Astrocyte of the cerebellum (primary cell): ENCODE data around the gene DCP1A.
A peak's percentile ranks its signal among the peaks of the same experiment; 100 is the strongest.

Source experiments
- DNase-seq: peaks from one replicate; pipeline ENCODE4 v3.0.0-alpha.2; 2011; ENCODE audit warnings: low read depth
- H3K4me3 ChIP-seq: 2 replicates; pipeline ENCODE4 v1.5.1; 2011; ENCODE audit warnings: mild to moderate bottlenecking, low read depth, low read length, moderate library complexity
- CTCF ChIP-seq: IDR thresholded peaks from 2 replicates; pipeline ENCODE4 v1.5.1; 2012; ENCODE audit warnings: low read length, low read depth, moderate library complexity, mild to moderate bottlenecking; ENCODE audit errors: missing control alignments
- in situ Hi-C: cut with HindIII; loops from 2 replicates; pipeline ENCODE4 v1.10.0; 2017; ENCODE audit warnings: low sequenced_read_pairs

DCP1A gene

GRCh38 chr3:53238886-53239285 is 108.5 kb downstream of the DCP1A start:
- in situ Hi-C loops, result no loop called here
- DNase-seq, result no peak
- TF ChIP-seq CTCF, result no peak
- no peak overlapping the region for H3K4me3 ChIP-seq

- no peak overlapping the region for H3K4me3 ChIP-seq
- in situ Hi-C loops, result no loop called here
- DNase-seq, result peak; percentile 92
Observed at GRCh38 chr3:53238051-53238850, 109.1 kb downstream of the DCP1A start.

GRCh38 chr3:53236112-53236841 is 111.1 kb downstream of the DCP1A start:
- TF ChIP-seq CTCF, result no peak
- peak; percentile 43 for DNase-seq
- in situ Hi-C loops, result no loop called here
- H3K4me3 ChIP-seq, result no peak overlapping the region

More at GRCh38 chr3:53238051-53238850, 109.1 kb downstream of the DCP1A start:
- TF ChIP-seq CTCF, result no peak

GRCh38 chr3:53235545-53235944 is 111.8 kb downstream of the DCP1A start:
- DNase-seq, result no peak
- in situ Hi-C loops, result no loop called here
- H3K4me3 ChIP-seq, result no peak overlapping the region
- TF ChIP-seq CTCF, result no peak

- no peak for TF ChIP-seq CTCF
- DNase-seq, result no peak
- in situ Hi-C loops, result no loop called here
- no peak overlapping the region for H3K4me3 ChIP-seq
Observed at GRCh38 chr3:53234841-53235232, 112.5 kb downstream of the DCP1A start.

- no peak for TF ChIP-seq CTCF
- in situ Hi-C loops, result no loop called here
- no peak overlapping the region for H3K4me3 ChIP-seq
- no peak for DNase-seq
Observed at GRCh38 chr3:53234130-53234840, 113.1 kb downstream of the DCP1A start.
